HL-60/S4 (cell line): ENCODE results near the gene GPAT3.
"Not testable (repeated sequence)": the region's sequence is repeated elsewhere in the genome, so short reads cannot be mapped to it uniquely, and the experiment has no call there.

ENCODE experiments used
- in situ Hi-C: fragments of 300-500 bp; cut with MboI; formaldehyde crosslinking; loops from 2 replicates; pipeline ENCODE4 v1.14.3; 2022; ENCODE audit warnings: low sequenced_read_pairs

The GPAT3 gene

GRCh38 chr4:83535520-83536361, at the start of gene GPAT3:
Gene GPAT3, plus strand, starts transcription at chr4:83536108. Its CDS starts 515 bp downstream, at chr4:83536623.
- in situ Hi-C loops = no loop called here

- in situ Hi-C loops = no loop called here
These were observed 49.3 kb upstream of the GPAT3 start for GRCh38 chr4:83486457-83487129.

- in situ Hi-C loops = no loop called here
These were observed 46.1 kb upstream of the GPAT3 start for GRCh38 chr4:83489711-83490326.

GRCh38 chr4:83490876-83491450, 44.9 kb upstream of the GPAT3 start:
- in situ Hi-C loops = no loop called here

GRCh38 chr4:83496085-83496917, 39.6 kb upstream of the GPAT3 start:
- in situ Hi-C loops = not testable (repeated sequence)

- in situ Hi-C loops = no loop called here
These were observed 37.7 kb upstream of the GPAT3 start for GRCh38 chr4:83498187-83498586.

GRCh38 chr4:83501671-83502070, 34.2 kb upstream of the GPAT3 start:
- in situ Hi-C loops = loop anchor here (5.0 to 25.0 kb wide), 3 partner anchors 136 to 1011 kb away; no protein-coding TSS in a partner anchor

- in situ Hi-C loops = loop anchor here (5.0 to 25.0 kb wide), 3 partner anchors 133 to 1008 kb away; no protein-coding TSS in a partner anchor
These were observed 31.9 kb upstream of the GPAT3 start for GRCh38 chr4:83503974-83504373.

GRCh38 chr4:83504503-83504902, 31.4 kb upstream of the GPAT3 start:
- in situ Hi-C loops = loop anchor here (5.0 to 25.0 kb wide), 3 partner anchors 133 to 1008 kb away; no protein-coding TSS in a partner anchor

GRCh38 chr4:83504996-83505395, 30.9 kb upstream of the GPAT3 start:
- in situ Hi-C loops = loop anchor here (5.0 to 25.0 kb wide), 3 partner anchors 132 to 1007 kb away; no protein-coding TSS in a partner anchor

- in situ Hi-C loops = loop anchor here (25.0 kb wide), 2 partner anchors 728 to 1003 kb away; no protein-coding TSS in a partner anchor
These were observed 26.7 kb upstream of the GPAT3 start for GRCh38 chr4:83509156-83509585.

GRCh38 chr4:83510442-83510841, 25.5 kb upstream of the GPAT3 start:
- in situ Hi-C loops = loop anchor here (25.0 kb wide), 2 partner anchors 727 to 1002 kb away; no protein-coding TSS in a partner anchor

- in situ Hi-C loops = loop anchor here (25.0 kb wide), 2 partner anchors 721 to 996 kb away; no protein-coding TSS in a partner anchor
These were observed 19.7 kb upstream of the GPAT3 start for GRCh38 chr4:83516042-83516772.

GRCh38 chr4:83522239-83522638, 13.7 kb upstream of the GPAT3 start:
- in situ Hi-C loops = loop anchor here (25.0 kb wide), 2 partner anchors 715 to 990 kb away; no protein-coding TSS in a partner anchor

GRCh38 chr4:83527671-83528070, 8.2 kb upstream of the GPAT3 start:
- in situ Hi-C loops = no loop called here

- in situ Hi-C loops = no loop called here
These were observed 709 bp downstream of the GPAT3 start for GRCh38 chr4:83536362-83537272.

GRCh38 chr4:83542225-83542624, 6.3 kb downstream of the GPAT3 start:
- in situ Hi-C loops = no loop called here

- in situ Hi-C loops = no loop called here
These were observed 10.9 kb downstream of the GPAT3 start for GRCh38 chr4:83546786-83547185.
